A673 (cell line): Measurements from ENCODE around the gene ADGRL3. TPM values are rescaled to one million over a fixed set of nuclear protein-coding genes. Genes with fewer than 3 reads are reported as not detected.

Source experiments
- BruUV-seq: library from RNA; stranded (reverse); fragments of 400-500 nt; replicated peaks from 2 replicates; lab custom pipeline; 2021; lab: Mats Ljungman, UMichigan
- CTCF ChIA-PET: fragments of 300-600 bp; sonication (Branson Sonifier 250); formaldehyde crosslinking; loops from one replicate; lab custom pipeline; 2022; ENCODE audit warnings: antibody characterized with exemption; lab: Charles Lee
- POLR2A ChIA-PET: fragments of 300-600 bp; sonication (Branson Sonifier 250); formaldehyde crosslinking; loops from one replicate; lab custom pipeline; 2022; ENCODE audit warnings: antibody characterized with exemption; ENCODE audit not compliant: low non-redundant PET; lab: Charles Lee
- DNase-seq: peaks from one replicate; pipeline ENCODE4 v3.0.0-alpha.2; 2015; ENCODE audit warnings: low spot score
- H3K27ac ChIP-seq: fragments of 200-600 bp; sonication (generic); 2 replicates; pipeline ENCODE4 v1.5.1; 2016; ENCODE audit warnings: mixed run types, low read depth, mild to moderate bottlenecking, mixed read lengths, antibody characterized with exemption, low read length; ENCODE audit not compliant: poor library complexity, severe bottlenecking
- H3K27me3 ChIP-seq: fragments of 200-600 bp; sonication (generic); replicated peaks from 2 replicates; pipeline ENCODE4 v1.6.1; 2017; ENCODE audit warnings: mixed run types, low read depth, mild to moderate bottlenecking, mixed read lengths, antibody characterized with exemption, low read length; ENCODE audit not compliant: insufficient read depth, poor library complexity
- H3K36me3 ChIP-seq: fragments of 200-600 bp; sonication (generic); 2 replicates; pipeline ENCODE4 v1.6.1; 2016; ENCODE audit warnings: mixed run types, mild to moderate bottlenecking, mixed read lengths, antibody characterized with exemption, low read length; ENCODE audit not compliant: insufficient read depth, poor library complexity, severe bottlenecking
- H3K4me1 ChIP-seq: fragments of 200-600 bp; sonication (generic); 2 replicates; pipeline ENCODE4 v1.6.1; 2017; ENCODE audit warnings: mixed run types, mild to moderate bottlenecking, mixed read lengths, antibody characterized with exemption, low read length; ENCODE audit not compliant: insufficient read depth, poor library complexity, severe bottlenecking
- H3K4me3 ChIP-seq: fragments of 200-600 bp; sonication (generic); 2 replicates; pipeline ENCODE4 v1.5.1; 2016; ENCODE audit warnings: low read depth, mixed run types, mild to moderate bottlenecking, mixed read lengths, low read length; ENCODE audit not compliant: poor library complexity, severe bottlenecking
- H3K9me3 ChIP-seq: fragments of 200-600 bp; sonication (generic); 2 replicates; pipeline ENCODE4 v1.6.1; 2016; ENCODE audit warnings: mixed run types, low read depth, mild to moderate bottlenecking, mixed read lengths, antibody characterized with exemption, low read length; ENCODE audit not compliant: poor library complexity, severe bottlenecking
- EZH2 ChIP-seq: fragments of 200-600 bp; sonication (generic); IDR thresholded peaks from 2 replicates; pipeline ENCODE4 v1.6.1; 2017; ENCODE audit warnings: borderline replicate concordance, low read depth, mild to moderate bottlenecking, mixed read lengths, antibody characterized with exemption, low read length; ENCODE audit not compliant: poor library complexity, severe bottlenecking
- intact Hi-C: fragments of 100-400 bp; cut with micrococcal nuclease; formaldehyde crosslinking; loops from one replicate; pipeline ENCODE4 v1.10.0; 2022; ENCODE audit not compliant: unreplicated experiment
- total RNA-seq: library from RNA; stranded (reverse); gene quantifications from 2 replicates; pipeline ENCODE4 v1.2.3, GENCODE V29; 2021
- TF ChIP-seq, protein P1 (sequence below): fragments of 300-800, 200-600 bp; sonication (generic); conservative IDR thresholded peaks from 2 replicates; pipeline ENCODE4 v1.5.1; 2017; ENCODE audit warnings: low read depth, mild to moderate bottlenecking, antibody characterized with exemption, low read length, moderate library complexity, mixed read lengths

The ADGRL3 gene
- total RNA-seq, 1 experiment from 2014 or later, result not detected

DNA sequence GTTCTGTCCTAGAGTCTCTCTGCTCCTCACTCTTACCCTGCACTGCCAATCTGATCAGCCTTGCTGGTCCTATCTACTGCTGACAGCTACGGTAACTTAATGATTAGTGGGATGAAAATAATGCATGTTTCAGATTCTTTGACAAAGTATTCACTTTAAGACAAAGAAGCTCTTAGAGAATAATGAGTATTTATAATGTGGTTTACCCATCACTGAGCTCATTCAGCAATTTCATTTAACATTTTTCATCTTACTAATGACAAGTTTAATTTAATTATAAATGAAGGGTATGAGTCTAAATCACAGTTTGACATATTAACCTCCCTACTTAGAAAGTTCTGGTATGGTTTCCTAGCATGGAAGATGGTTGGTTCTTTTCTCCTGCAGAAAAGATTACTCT is 428.2 kb downstream of the ADGRL3 start:
- BruUV-seq, result no TSS peak
- no peak for TF ChIP-seq EZH2
- TF ChIP-seq, protein P1, sequence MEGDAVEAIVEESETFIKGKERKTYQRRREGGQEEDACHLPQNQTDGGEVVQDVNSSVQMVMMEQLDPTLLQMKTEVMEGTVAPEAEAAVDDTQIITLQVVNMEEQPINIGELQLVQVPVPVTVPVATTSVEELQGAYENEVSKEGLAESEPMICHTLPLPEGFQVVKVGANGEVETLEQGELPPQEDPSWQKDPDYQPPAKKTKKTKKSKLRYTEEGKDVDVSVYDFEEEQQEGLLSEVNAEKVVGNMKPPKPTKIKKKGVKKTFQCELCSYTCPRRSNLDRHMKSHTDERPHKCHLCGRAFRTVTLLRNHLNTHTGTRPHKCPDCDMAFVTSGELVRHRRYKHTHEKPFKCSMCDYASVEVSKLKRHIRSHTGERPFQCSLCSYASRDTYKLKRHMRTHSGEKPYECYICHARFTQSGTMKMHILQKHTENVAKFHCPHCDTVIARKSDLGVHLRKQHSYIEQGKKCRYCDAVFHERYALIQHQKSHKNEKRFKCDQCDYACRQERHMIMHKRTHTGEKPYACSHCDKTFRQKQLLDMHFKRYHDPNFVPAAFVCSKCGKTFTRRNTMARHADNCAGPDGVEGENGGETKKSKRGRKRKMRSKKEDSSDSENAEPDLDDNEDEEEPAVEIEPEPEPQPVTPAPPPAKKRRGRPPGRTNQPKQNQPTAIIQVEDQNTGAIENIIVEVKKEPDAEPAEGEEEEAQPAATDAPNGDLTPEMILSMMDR, result no peak
- no peaks in the 10 kb centered on the region for H3K9me3 ChIP-seq
- H3K27me3 ChIP-seq, result no peaks in the 10 kb centered on the region
- no peak for DNase-seq
- no peak overlapping the region for H3K27ac ChIP-seq
- H3K4me1 ChIP-seq, result no peaks in the 10 kb centered on the region
- intact Hi-C loops, result no loop called here
- POLR2A ChIA-PET, result no interaction called here
- CTCF ChIA-PET, result no interaction called here
- no peaks in the 10 kb centered on the region for H3K36me3 ChIP-seq
- H3K4me3 ChIP-seq, result no peak overlapping the region

GRCh38 chr4:61628727-61629126 is 428.6 kb downstream of the ADGRL3 start:
- no peak overlapping the region for H3K4me3 ChIP-seq
- no peaks in the 10 kb centered on the region for H3K4me1 ChIP-seq
- H3K9me3 ChIP-seq, result no peaks in the 10 kb centered on the region
- DNase-seq, result no peak
- H3K36me3 ChIP-seq, result no peaks in the 10 kb centered on the region
- ChIA-PET CTCF (no interaction called here), POLR2A (no interaction called here)
- no peaks in the 10 kb centered on the region for H3K27me3 ChIP-seq
- TF ChIP-seq, protein P1, result no peak
- intact Hi-C loops, result no loop called here
- BruUV-seq, result no TSS peak
- H3K27ac ChIP-seq, result no peak overlapping the region

DNA sequence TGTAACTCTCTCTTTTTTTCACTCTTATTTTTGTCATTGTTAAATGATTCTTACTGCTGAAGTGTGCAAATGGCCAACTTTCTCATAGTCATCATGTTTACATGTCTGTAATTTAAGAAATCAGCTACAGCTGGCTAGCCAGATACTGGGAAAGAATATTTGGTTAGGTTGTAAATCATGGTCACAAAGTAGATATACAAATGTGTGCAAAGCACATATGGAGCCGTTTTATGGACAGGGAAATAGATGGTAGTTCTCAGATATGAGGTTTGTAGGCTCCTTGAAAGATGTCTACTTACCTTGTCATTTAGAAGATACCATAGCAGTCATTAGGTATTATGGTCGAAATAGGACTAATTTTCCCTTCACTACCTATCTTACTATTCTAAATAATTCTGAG is 430.4 kb downstream of the ADGRL3 start:
- no peak for DNase-seq
- BruUV-seq, result no TSS peak
- ChIA-PET POLR2A (no interaction called here), CTCF (no interaction called here)
- no peak for TF ChIP-seq EZH2
- TF ChIP-seq, protein P1, result no peak
- Histone ChIP-seq H3K9me3 (no peaks in the 10 kb centered on the region), H3K27ac (no peak overlapping the region), H3K4me3 (no peak overlapping the region), H3K27me3 (no peaks in the 10 kb centered on the region), H3K4me1 (no peaks in the 10 kb centered on the region), H3K36me3 (no peaks in the 10 kb centered on the region)
- intact Hi-C loops, result no loop called here
